Mucosa of gallbladder (tissue), 1 donor: ENCODE data around the gene IMPG2. TPM values are rescaled to one million over a fixed set of nuclear protein-coding genes. Genes with fewer than 3 reads are reported as not detected.

Experiments
- DNase-seq: peaks from one replicate; pipeline ENCODE4 v3.0.0-alpha.2; 2020; ENCODE audit warnings: low spot score
- total RNA-seq: library from RNA; stranded (reverse); gene quantifications from one replicate; pipeline ENCODE4 v1.2.1, GENCODE V29; 2021
- donor health status: DM: no; HTN: no; CAD: no.

IMPG2 gene
- total RNA-seq, 1 donor from 2014 or later: 0.29 TPM

DNA sequence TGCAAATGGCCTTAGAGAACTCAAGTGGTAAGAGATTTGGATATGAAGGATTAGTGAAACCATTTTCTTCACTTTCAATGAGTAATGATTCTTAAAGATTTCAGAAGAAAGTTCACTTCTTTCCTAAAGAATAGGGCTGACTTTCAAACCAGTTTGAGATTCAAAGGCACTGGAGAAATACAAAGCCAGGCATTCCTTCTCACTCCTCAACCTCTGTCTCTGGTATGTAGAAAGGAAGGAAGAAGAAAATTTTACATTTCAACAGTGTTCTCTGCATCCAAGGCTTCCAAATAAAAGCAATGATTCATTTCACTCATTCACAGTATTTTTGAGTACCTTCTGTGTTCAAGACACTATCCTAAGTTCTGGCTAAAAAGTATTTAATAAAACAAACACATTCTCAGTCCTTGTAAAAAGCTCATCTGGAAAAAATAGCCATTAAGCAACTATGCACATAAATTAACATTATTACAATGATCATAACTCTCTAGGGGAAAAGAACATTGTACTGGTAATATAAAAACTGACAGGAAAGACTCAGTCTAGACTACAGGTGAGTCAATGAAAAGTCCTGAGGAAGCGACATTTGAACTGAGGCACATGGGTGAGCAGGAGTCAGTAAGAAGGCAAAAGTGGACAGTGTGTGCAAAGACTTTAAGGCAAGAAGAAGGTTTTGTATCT is 79.5 kb downstream of the IMPG2 start:
- DNase-seq: no peak

GRCh38 chr3:101235048-101235447 is 85.3 kb downstream of the IMPG2 start:
- DNase-seq: no peak

DNA sequence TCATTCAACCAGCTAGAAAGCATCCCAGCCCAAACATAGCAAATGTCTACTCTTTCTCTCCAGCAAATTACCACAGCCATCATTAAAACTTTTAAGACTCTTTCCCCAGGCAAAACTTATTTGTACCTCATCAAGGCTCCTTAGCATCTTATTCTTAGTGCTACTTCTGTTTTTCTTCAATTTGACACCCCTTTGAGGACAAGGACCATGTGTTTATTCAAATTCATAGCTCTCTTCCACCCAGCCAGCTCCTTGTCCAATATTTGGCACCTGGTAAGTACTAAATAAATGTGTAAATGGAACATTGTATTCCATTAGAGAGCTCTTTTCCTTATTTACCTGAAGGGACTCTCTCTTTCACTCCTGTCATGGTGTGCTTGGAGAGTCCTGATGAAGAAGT is 89.8 kb downstream of the IMPG2 start:
- DNase-seq: no peak

DNA sequence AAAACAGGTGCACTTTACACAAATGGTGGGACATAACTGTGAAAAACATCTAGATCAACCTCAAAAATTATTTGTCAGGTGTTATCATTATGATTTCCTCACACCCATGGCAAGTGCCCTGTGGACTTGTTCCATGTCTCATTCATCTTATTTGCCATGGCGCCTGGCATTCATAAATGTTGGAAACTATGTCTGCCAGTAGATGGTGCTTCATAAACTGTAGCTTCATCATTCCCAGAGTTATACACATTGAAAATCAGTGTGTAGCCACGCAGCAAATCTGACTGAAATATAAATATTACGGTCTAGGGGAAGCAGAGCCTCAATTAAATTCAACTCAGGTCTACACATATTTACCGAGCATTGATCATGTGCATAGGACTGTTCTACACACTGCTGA is 90.7 kb downstream of the IMPG2 start:
- DNase-seq: no peak

DNA sequence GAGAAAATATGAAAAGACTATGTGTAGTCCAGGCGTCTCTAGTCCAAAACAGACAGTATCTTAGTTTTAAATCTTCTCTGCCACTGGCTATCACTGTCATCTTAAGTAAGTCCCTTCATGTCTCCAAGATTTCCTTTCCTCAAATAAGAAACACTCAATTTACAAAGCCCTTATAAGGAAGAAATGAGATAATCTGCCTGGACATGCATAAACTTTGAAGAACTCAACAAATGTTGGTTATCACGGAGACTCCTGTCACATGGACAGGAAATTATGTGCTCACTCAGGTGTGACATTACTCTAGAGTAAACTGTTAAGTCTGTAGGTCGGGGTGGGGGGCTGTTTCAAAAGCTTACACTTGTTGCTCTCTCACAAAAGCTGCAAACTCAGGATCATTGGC is 91.9 kb downstream of the IMPG2 start:
- DNase-seq: no peak

DNA sequence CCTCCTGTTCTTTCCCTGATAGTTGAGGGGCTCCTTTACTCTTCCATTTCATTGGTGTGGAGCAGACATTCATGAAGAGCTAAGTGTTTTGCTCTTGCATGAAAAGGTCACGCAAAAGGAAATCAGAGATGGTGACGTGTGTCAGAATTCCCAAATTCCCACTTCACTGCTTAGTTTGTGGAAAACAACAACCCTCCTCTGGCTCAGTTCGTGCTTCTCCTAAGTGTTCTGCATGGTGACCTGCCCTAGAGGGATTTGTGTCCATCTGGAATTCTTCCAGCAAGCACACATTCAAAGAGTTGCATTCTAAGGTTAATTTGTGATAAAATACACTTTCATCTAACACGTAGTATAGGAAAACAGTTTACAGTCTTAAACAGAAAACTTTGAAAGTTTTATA is 95.6 kb downstream of the IMPG2 start:
- DNase-seq: no peak

DNA sequence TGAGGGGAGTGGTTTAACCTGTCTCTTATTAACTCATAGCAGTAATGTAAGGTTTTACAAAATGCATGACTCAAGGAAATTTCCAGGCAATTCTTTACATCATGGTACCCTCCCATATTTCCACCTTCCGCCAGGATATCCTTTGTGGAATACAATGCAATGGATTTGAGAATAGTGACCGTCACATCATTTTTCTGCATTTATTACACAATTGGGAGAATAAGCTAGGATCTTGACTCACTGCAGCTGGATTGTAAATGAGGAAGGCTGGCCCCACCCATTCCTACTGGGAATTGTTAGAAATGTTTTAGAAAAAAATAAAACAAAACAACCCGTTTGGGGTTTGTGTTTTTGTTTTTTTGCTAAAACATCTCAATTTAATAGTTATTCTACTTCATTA is 97.4 kb downstream of the IMPG2 start:
- no peak for DNase-seq

GRCh38 chr3:101219842-101220560 is 100.4 kb downstream of the IMPG2 start:
- DNase-seq: no peak

GRCh38 chr3:101217472-101218245 is 102.7 kb downstream of the IMPG2 start:
- no peak for DNase-seq

GRCh38 chr3:101216710-101217465 is 103.5 kb downstream of the IMPG2 start:
- DNase-seq: no peak

DNA sequence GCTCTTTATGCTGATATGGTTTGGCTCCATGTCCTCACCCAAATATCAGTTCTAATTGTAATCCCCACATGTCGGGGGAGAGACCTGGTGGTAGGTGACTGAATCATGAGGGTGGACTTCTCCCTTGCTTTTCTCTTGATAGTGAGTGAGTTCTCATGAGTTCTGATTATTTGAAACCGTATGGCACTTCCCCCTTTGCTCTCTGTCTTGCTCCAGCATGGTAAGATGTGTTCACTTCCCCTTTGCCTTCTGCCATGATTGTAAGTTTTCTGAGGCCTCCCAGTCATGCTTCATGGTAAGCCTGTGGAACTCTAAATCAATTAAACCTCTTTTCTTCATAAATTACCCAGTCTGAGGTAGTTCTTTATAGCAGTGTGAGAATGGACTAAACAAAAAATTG is 107.6 kb downstream of the IMPG2 start:
- no peak for DNase-seq

DNA sequence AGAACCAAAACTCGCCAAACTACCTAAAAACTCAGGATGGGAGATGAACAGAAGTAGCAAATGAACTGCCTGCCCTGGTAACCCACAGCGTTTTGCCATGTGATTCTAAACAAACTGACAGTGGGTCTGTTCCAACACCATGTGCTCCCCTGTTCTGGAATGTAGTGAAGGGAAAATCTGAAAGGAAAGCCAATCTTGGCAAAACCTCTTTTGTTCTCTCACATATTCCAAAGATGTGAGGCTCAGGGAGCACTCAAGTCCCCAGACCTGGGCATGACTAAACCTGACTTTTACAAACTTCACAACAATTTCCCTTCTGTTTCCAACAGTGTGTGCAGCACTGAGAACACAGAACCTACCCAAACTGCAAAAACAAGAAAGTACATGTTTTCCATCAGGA is 116.1 kb downstream of the IMPG2 start:
- DNase-seq: no peak

- no peak for DNase-seq
Measured at GRCh38 chr3:101203411-101203810, 117.0 kb downstream of the IMPG2 start.

GRCh38 chr3:101202640-101203039 is 117.7 kb downstream of the IMPG2 start:
- DNase-seq: no peak

DNA sequence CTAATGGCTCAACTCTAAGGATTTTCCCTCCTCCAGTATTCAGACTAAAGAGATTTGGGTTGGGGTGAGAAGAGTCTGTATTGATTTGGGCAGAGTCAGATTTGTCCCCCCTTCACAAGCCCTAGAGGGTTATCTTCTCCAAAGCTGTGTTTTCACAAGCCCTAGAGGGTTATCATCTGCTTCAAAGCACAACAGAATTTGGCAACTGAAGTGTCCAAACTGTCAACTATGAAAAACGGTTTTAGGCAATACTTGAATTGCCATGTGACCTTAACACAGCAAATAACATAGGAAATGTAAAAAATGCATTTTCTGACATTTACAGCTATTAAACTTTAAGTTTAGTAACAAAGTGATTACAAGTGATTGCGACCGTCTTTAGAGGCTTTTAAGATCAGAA is 119.9 kb downstream of the IMPG2 start:
- DNase-seq: no peak

DNA sequence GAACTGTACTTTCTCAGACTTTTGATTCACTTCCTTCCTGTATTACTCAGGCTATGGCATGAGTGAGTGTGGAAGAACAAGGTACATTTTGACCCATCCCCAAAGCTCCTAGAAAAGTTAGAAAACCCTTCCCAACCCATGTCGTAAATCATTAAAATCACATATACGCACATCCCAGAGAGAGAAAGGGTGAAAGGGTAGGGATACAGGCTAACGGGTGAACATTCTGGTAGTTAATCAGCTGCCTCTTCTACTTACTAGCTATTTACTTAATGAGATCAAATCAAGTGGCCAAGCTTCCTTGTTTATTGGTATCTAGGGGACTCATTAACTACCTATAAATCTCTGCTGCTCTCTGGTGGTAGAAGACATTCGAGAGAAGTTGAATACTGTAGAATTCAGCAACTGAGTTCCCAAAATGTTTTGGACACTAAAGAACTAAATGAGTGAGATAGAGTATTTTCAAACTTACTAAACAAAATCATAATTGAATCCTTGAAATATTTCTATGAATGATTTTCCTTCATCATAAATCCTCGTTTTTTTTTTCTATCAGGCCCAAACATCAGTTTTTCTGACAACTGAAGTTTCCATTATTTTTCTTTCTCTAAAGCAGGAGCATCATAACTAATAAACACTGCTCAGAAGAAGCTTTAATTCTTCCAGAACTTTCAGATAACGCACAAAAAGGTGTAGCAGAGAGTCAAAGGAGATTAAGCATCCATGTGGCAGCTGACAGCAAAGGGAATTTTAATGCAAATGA is 124.2 kb downstream of the IMPG2 start:
- DNase-seq: no peak

- no peak for DNase-seq
Measured at GRCh38 chr3:101194392-101194791, 126.0 kb downstream of the IMPG2 start.

DNA sequence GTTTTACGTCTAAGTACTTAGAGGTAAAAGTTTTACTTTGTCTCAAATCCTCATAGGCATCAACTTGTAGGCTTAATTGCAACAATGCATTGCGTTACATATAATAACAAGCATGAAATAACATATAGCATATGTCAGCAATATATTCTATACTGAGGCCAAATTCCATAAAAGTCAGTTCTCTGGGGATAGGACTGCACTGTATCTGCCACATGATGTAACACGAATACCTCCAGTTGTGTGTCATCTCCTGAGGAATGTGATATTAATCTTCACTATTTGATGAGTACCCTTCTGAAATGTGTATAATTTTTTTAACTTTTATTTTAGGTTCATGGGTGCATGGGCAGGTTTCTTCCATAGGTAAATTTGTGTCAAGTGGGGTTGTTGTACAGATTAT is 126.4 kb downstream of the IMPG2 start:
- no peak for DNase-seq

DNA sequence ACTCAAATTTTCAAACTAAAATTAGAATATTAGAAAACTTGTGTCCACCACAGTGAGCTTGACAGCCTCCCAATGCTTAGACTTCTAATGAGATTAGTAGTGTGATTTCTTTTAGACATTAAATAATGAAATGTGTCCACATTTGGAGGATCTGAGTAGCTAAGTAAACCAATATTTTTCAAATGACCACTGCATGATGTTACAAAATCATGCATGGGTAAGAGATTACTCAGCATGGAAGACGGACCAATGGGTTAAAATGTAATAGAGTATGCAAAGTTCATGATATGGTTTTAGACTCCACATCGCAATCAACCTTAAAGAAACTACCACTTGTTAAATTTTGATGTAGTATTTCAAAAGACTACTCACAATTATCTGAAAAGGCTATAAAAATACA is 130.6 kb downstream of the IMPG2 start:
- no peak for DNase-seq

GRCh38 chr3:101189176-101189575 is 131.2 kb downstream of the IMPG2 start:
- DNase-seq: no peak

- DNase-seq: no peak
Measured at GRCh38 chr3:101185341-101185740, 135.0 kb downstream of the IMPG2 start.
